ENCODE measurements around the gene MEGF10. TPM values are rescaled to one million over a fixed set of nuclear protein-coding genes. Genes with fewer than 3 reads are reported as not detected.
"Not testable (repeated sequence)": the region's sequence is repeated elsewhere in the genome, so short reads cannot be mapped to it uniquely, and the experiment has no call there.

Gene MEGF10
- total RNA-seq (not detected), total RNA-seq (0 reads per million in 2 donors)

DNA sequence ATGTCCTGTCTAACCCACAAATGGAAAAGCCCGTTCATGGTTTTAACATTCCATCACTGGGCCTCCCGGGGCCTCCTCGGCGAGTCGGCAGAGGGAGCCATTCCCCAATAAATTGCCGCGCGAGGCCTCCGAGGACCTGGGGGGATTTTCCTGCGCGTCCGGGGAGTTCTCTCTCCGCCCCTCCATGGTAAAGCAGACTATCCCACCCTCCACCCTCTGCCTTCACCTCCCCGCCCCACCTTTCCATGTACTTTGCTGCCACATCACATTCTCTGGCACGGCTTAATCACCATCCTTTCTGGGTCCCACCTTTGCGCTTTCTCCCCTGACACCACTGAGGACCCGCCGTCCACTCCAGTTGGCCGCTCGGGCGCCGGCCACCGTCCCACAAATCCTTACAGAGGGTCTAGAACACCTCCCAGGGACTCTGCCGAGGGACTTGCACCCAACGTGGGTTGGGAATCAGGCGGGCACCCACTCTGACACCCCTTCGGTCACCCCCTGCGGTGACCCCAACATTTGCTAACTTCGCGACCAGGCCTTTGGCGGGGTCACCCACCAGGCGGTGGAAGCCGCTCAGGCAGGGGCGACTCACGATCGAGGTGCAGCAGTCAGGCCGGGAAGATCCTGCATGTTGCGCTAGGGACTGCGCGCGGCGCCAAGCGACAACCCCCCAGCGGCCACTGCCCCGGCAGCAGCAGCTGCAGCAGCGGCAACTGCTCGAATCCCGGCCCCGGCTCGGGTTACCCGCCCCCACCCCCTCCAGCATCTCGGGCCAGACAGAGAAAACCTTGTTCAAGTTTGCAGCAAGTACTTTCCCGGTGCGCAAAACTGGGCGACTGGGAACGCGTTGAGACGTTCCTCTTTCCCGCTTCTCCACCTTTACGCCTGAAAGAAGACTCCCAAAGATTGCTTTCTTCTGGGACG lies at the start of gene MEGF10:
Gene MEGF10 (plus strand): TSS at position 778 of the 927 bp plus-strand sequence. CDS start 40,513 bp downstream, outside the sequence.
- H3K9me3 ChIP-seq (ENCODE audit: control insufficient read depth, low read length, poor library complexity, severe bottlenecking): peaks cover 3% of the 10 kb centered on the region
- ATAC-seq (no peak), DNase-seq (no peak)
- Mint-ChIP-seq H3K27ac (no peak within 1 kb of the TSS), H3K27me3 (peaks cover 79% of the 10 kb centered on the region), H3K4me1 (peaks cover 13% of the 10 kb centered on the region), H3K4me3 (peak within 1 kb of the TSS; percentile 63), H3K36me3 (ENCODE audit: low read depth) (peaks cover 6% of the 10 kb centered on the region)

DNA sequence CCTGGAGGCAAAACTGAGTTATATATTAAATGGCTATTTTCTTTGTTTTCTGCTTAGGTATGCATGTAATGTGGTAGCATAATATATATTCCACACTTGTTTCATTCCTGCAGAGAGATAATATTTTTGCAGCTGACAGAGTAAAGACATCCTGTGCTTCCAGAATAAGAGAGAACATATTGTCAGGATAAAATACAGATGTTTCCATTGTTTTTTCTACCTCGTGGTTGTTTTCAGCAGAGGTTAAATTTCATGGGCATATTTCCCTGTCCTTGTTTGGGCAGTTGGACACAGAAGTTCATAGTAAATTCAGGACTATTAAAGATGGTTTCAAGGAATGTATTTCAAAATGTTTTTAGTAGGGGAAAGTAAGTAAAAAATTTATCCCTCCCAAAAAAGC lies 47.6 kb upstream of the MEGF10 start:
- Mint-ChIP-seq H3K27ac (no peak overlapping the region), H3K4me1 (no peaks in the 10 kb centered on the region), H3K36me3 (ENCODE audit: low read depth) (peaks cover 5% of the 10 kb centered on the region), H3K27me3 (peaks cover 9% of the 10 kb centered on the region), H3K4me3 (no peak overlapping the region)
- H3K9me3 ChIP-seq (ENCODE audit: control insufficient read depth, low read length, poor library complexity, severe bottlenecking): no peaks in the 10 kb centered on the region
- DNase-seq: no peak
- ATAC-seq: no peak

DNA sequence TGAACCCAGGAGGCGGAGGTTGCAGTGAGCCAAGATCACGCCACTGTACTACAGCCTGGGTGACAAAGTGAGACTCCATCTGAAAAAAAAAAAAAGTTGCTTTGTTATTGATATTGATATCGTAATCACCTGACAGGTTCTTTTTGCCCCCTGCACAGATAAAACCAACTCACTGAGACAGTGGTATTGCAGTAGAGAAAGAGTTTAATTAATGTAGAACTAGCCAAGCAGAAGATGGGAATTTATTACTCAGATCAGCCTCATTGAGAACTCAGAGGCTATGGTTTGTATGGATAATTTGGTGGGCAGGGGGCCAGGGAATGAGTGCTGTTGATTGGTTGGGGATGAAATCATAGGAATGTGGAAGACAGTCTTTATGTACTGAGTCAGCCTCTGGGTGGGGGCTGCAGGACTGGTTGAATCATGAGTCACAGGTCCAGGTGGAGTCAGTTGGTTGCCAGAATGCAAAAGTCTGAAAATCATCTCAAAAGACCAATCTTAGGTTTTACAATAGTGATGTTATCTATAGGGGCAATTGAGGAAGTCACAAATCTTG lies 35.8 kb upstream of the MEGF10 start:
- ATAC-seq: no peak
- Mint-ChIP-seq H3K4me1 (no peaks in the 10 kb centered on the region), H3K4me3 (no peak overlapping the region), H3K36me3 (ENCODE audit: low read depth) (peaks cover 2% of the 10 kb centered on the region), H3K27me3 (peaks cover 10% of the 10 kb centered on the region), H3K27ac (no peak overlapping the region)
- no peaks in the 10 kb centered on the region for H3K9me3 ChIP-seq (ENCODE audit: control insufficient read depth, low read length, poor library complexity, severe bottlenecking)
- DNase-seq: no peak

DNA sequence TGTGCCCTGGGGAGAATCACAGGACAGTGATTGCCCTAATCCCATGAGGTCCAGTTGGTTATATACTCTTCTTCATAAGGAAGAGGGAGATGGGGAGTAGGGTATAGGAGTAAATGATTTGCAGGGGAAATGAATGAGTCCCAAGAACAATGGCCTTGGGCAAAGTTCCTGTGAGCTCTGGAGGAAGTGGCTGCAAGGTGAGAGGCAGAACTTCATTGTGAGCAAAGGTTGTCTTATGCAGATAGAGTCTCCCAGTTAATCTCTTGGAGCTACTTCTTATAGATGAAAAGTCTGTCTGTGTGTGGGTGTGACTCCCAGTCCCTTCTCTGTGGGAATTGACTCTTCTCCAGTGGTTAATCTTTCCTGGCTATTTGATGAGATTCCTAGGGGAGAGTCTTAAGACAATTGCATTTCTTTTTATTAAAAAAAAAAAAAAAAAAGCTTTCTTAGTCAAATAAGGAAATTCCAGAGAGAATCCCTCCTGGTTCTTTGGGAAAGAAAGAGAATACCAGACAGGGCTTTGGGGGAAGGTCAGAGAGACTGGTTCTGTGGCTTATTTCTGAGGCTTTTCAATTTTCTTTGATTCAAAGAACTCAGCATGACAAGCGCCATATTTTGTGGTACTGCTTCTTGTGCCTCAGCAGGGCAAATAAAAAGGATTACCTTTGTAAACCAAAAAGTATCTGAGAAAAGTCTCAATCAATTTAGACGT lies 33.6 kb upstream of the MEGF10 start:
- DNase-seq: no peak
- no peak overlapping the region for H3K4me3 Mint-ChIP-seq
- H3K36me3 Mint-ChIP-seq (ENCODE audit: low read depth): peaks cover 2% of the 10 kb centered on the region
- no peak overlapping the region for H3K27ac Mint-ChIP-seq
- ATAC-seq: no peak
- no peaks in the 10 kb centered on the region for H3K9me3 ChIP-seq (ENCODE audit: control insufficient read depth, low read length, poor library complexity, severe bottlenecking)
- H3K27me3 Mint-ChIP-seq: peaks cover 19% of the 10 kb centered on the region
- peaks cover 2% of the 10 kb centered on the region for H3K4me1 Mint-ChIP-seq

DNA sequence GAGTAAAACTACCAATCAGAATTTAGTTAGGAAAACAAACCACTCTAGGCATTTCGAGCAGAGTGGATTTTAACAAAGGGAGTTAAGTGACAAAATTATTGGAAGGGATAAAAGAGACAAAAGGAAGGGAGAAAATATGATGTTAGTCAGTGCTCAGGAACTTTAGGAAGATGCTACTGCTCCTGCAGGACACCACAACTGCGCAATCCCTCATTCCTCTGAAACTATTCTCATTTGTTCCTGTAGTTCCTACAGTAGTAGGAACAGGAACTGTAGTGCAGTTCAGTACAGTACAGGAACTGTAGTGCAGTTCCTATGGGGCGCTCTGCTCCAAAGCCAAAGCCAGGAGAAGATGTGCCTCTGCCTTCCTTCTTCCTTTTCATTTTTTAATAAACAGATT lies 29.9 kb upstream of the MEGF10 start:
- H3K4me3 Mint-ChIP-seq: no peak overlapping the region

DNA sequence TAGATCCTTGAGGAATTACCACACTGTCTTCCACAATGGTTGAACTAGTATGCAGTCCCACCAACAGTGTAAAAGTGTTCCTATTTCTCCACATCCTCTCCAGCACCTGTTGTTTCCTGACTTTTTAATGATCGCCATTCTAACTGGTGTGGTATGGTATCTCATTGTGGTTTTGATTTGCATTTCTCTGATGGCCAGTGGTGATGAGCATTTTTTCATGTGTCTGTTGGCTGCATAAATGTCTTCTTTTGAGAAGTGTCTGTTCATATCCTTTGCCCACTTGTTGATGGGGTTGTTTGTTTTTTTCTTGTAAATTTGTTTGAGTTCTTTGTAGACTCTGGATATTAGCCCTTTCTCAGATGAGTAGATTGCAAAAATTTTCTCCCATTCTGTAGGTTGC lies 25.1 kb upstream of the MEGF10 start:
- peaks cover 33% of the 10 kb centered on the region for H3K27me3 Mint-ChIP-seq
- not testable (repeated sequence) for H3K9me3 ChIP-seq (ENCODE audit: control insufficient read depth, low read length, poor library complexity, severe bottlenecking); H3K4me1 Mint-ChIP-seq; DNase-seq; H3K36me3 Mint-ChIP-seq (ENCODE audit: low read depth); H3K27ac Mint-ChIP-seq; ATAC-seq; H3K4me3 Mint-ChIP-seq

More for the DNA sequence above, 29.9 kb upstream of the MEGF10 start:
- ATAC-seq: no peak
- no peak for DNase-seq
- no peaks in the 10 kb centered on the region for H3K9me3 ChIP-seq (ENCODE audit: control insufficient read depth, low read length, poor library complexity, severe bottlenecking)
- H3K36me3 Mint-ChIP-seq (ENCODE audit: low read depth): peaks cover 2% of the 10 kb centered on the region
- H3K27ac Mint-ChIP-seq: no peak overlapping the region
- peaks cover 2% of the 10 kb centered on the region for H3K4me1 Mint-ChIP-seq
- peaks cover 32% of the 10 kb centered on the region for H3K27me3 Mint-ChIP-seq

DNA sequence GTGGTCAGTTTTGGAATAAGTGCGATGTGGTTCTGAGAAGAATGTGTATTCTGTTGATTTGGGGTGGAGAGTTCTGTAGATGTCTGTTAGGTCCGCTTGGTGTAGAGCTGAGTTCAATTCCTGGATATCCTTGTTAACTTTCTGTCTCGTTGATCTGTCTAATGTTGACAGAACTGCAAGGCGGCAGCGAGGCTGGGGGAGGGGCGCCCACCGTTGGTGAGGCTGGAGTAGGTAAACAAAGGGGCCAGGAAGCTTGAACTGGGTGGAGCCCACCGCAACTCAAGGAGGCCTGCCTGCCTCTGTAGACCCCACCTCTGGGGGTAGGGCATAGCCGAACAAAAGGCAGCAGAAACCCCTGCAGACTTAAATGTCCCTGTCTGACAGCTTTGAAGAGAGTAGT lies 22.3 kb upstream of the MEGF10 start:
- H3K4me3 Mint-ChIP-seq; ATAC-seq; H3K4me1 Mint-ChIP-seq; H3K9me3 ChIP-seq (ENCODE audit: control insufficient read depth, low read length, poor library complexity, severe bottlenecking); DNase-seq; H3K27ac Mint-ChIP-seq; H3K36me3 Mint-ChIP-seq (ENCODE audit: low read depth): not testable (repeated sequence)
- peaks cover 16% of the 10 kb centered on the region for H3K27me3 Mint-ChIP-seq

DNA sequence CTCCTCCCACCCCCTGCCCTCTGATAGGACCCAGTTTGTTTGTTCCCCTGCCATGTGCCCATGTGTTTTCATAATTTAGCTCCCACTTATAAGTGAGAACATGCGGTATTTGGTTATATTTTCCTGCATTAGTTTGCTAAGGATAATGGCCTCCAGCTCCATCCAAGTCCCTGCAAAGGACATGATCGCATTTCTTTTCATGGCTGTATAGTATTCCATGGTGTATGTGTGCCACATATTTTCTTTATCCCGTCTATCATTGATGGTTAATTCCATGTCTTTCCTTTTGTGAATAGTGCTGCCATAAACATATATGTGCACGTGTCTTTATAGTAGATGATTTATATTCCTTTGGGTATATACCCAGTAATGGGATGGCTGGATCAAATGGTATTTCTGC lies 19.9 kb upstream of the MEGF10 start:
- H3K27ac Mint-ChIP-seq; DNase-seq; H3K4me1 Mint-ChIP-seq; H3K4me3 Mint-ChIP-seq; H3K36me3 Mint-ChIP-seq (ENCODE audit: low read depth); ATAC-seq; H3K9me3 ChIP-seq (ENCODE audit: control insufficient read depth, low read length, poor library complexity, severe bottlenecking): not testable (repeated sequence)
- H3K27me3 Mint-ChIP-seq: peaks cover 25% of the 10 kb centered on the region

DNA sequence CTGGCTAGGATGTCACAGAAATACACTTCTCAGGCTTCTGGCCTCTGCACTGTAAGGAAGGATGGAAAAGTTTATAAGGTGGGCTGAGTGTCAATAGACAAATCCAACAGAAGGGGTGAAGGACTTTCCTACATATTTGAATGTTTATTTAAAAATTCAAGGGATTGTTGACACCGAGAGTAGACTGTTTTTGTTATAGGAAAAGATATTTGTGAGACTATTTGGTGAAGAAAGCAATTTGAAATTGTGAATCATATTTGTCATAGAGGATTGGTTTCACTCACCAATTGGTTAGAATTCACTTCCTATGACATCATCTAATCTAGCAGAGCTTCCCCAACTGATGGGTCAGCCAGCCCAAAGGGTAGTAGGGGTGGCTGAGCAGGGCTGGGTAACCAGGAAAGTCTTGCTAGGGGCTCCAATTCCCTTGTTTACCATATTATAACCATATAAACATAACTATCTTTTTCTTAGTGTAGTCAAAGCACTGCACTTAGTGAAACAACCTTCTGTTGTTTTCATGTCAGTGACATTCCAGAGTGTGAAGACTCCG lies 14.9 kb upstream of the MEGF10 start:
- Mint-ChIP-seq H3K27ac (no peak overlapping the region), H3K4me1 (no peaks in the 10 kb centered on the region), H3K4me3 (no peak overlapping the region), H3K27me3 (peaks cover 14% of the 10 kb centered on the region), H3K36me3 (ENCODE audit: low read depth) (no peaks in the 10 kb centered on the region)
- DNase-seq (no peak), ATAC-seq (no peak)
- H3K9me3 ChIP-seq (ENCODE audit: control insufficient read depth, low read length, poor library complexity, severe bottlenecking): no peaks in the 10 kb centered on the region

DNA sequence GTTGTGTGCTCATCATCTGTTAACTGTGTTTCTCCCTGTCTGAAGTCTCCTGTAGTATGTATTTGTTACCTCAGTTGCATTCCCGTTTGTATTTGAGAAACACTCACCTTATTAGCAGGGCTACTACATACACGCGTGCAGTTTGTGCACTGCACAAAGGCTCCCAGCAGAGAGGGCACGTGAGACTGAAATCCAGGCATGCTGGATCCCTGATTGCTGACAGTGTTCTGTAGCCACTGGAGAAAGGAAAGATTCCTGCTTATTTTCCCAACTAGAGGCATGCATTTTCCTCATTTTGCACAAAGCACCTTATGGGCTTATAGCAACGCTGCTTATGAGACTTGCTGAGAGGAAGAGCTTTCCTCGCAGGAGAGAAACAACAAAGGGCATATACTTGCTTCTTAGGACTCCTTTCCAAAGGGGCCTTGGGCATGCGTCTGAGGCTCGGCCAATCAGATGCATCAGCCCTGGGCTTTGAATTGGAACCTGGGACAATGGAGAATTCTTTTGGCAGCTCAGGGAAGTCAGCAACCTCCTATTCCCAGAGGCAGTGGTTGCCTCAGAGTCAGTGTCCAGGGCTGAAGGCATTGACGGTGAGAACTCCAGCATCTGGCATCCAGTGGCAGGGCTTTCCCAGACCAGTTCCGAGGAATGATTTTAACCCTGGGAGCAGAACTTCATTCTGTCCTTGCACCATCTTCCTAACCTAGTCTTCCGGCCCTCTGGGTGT lies 9.9 kb upstream of the MEGF10 start:
- Mint-ChIP-seq H3K27ac (no peak overlapping the region), H3K4me1 (peaks cover 2% of the 10 kb centered on the region), H3K27me3 (peaks cover 37% of the 10 kb centered on the region), H3K4me3 (no peak overlapping the region), H3K36me3 (ENCODE audit: low read depth) (peaks cover 2% of the 10 kb centered on the region)
- H3K9me3 ChIP-seq (ENCODE audit: control insufficient read depth, low read length, poor library complexity, severe bottlenecking): no peaks in the 10 kb centered on the region
- DNase-seq: no peak
- ATAC-seq: no peak

DNA sequence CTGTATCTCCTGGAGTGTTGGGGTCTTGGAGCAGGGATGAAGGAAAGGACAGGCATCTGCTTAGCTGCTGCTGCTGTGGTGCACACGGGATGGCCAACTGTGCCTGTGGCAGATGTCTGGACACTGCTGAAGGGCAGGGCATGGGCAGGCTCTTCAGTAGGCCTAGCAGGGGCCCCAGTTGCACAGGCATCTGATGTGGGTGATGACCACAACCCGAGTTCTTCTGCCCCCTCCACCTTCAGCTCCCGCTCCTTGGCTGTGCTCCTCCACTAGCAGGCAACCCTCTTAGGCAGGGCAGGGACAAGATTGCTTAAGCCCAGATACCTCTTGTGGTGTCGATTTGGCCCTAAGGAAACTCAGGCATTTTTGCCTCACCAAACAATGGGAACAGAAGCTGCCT lies 9.0 kb upstream of the MEGF10 start:
- Mint-ChIP-seq H3K4me3 (no peak overlapping the region), H3K27ac (no peak overlapping the region), H3K36me3 (ENCODE audit: low read depth) (peaks cover 2% of the 10 kb centered on the region), H3K27me3 (peaks cover 43% of the 10 kb centered on the region), H3K4me1 (peaks cover 2% of the 10 kb centered on the region)
- no peak for DNase-seq
- no peaks in the 10 kb centered on the region for H3K9me3 ChIP-seq (ENCODE audit: control insufficient read depth, low read length, poor library complexity, severe bottlenecking)
- ATAC-seq: no peak

DNA sequence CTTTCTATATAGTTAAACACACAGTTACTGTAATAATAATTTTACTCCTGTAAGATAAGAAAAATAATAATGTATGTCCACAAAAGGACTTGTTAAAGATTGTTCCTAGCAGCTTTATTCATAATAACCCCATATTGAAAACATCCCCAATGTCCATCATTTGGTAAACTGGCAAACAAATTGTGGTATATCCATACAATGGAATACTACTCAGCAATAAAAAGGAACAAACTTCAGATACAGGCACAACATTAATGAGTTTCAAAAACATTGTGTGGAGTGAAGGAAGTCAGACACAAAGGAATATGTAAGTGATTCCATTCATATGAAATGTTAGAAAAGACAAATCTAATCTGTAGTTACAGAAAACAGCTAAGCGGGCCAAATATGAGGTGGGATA lies 1.9 kb upstream of the MEGF10 start:
- Mint-ChIP-seq H3K4me1 (peaks cover 9% of the 10 kb centered on the region), H3K27me3 (peaks cover 85% of the 10 kb centered on the region), H3K4me3 (no peak overlapping the region), H3K27ac (no peak overlapping the region), H3K36me3 (ENCODE audit: low read depth) (peaks cover 6% of the 10 kb centered on the region)
- peaks cover 3% of the 10 kb centered on the region for H3K9me3 ChIP-seq (ENCODE audit: control insufficient read depth, low read length, poor library complexity, severe bottlenecking)
- DNase-seq (no peak), ATAC-seq (no peak)
